ENCODE data around the gene OR11A1.

GRCh38 chr6:29488874-29489273 lies 32.0 kb upstream of the OR11A1 start:
- TF ChIP-seq, protein P1, sequence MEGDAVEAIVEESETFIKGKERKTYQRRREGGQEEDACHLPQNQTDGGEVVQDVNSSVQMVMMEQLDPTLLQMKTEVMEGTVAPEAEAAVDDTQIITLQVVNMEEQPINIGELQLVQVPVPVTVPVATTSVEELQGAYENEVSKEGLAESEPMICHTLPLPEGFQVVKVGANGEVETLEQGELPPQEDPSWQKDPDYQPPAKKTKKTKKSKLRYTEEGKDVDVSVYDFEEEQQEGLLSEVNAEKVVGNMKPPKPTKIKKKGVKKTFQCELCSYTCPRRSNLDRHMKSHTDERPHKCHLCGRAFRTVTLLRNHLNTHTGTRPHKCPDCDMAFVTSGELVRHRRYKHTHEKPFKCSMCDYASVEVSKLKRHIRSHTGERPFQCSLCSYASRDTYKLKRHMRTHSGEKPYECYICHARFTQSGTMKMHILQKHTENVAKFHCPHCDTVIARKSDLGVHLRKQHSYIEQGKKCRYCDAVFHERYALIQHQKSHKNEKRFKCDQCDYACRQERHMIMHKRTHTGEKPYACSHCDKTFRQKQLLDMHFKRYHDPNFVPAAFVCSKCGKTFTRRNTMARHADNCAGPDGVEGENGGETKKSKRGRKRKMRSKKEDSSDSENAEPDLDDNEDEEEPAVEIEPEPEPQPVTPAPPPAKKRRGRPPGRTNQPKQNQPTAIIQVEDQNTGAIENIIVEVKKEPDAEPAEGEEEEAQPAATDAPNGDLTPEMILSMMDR (IDR thresholded peaks at IDR 0.05) = no peak
- TF ChIP-seq POLR2A (IDR thresholded peaks at IDR 0.05) = no peak

Measured in thyroid gland (tissue), 4 donors.